Measurements from ENCODE around the gene C4orf46. TPM values are rescaled to one million over a fixed set of nuclear protein-coding genes. Genes with fewer than 3 reads are reported as not detected.

Gene C4orf46
- total and polyA plus RNA-seq, 10 of the 15 experiments (the other 5 are each of a cell fraction or from before 2014, with no cell fraction given), result 9.3 to 40.2 (median 20.5) TPM

- TF ChIP-seq NKRF (conservative IDR thresholded peaks at IDR 0.05), result no peak
- no peak for TF ChIP-seq STAT1 (conservative IDR thresholded peaks at IDR 0.05)
- no peak for TF ChIP-seq CHD1 (IDR thresholded peaks at IDR 0.05; ENCODE audit: low read depth, low read length)
- TF ChIP-seq STAT3 (IDR thresholded peaks at IDR 0.05; ENCODE audit: low read depth, low read length), result no peak
- no peak for TF ChIP-seq USF2 (IDR thresholded peaks at IDR 0.05; ENCODE audit: borderline replicate concordance, low read depth, low read length)
- TF ChIP-seq CBX3 (IDR thresholded peaks at IDR 0.05; ENCODE audit: borderline replicate concordance, low read depth), result no peak
- no peak for TF ChIP-seq ASH2L (IDR thresholded peaks at IDR 0.05; ENCODE audit: borderline replicate concordance, low read depth)
- TF ChIP-seq TBL1XR1 (IDR thresholded peaks at IDR 0.05; ENCODE audit: low read depth, low read length), result 0 out of 2 replicates have a peak, but pooled peaks have one; percentile 39
- no peak for TF ChIP-seq GABPA (IDR thresholded peaks at IDR 0.05; ENCODE audit: low read depth)
- peak; percentile 25 for TF ChIP-seq MEF2B (IDR thresholded peaks at IDR 0.05; ENCODE audit: partially characterized antibody, poor library complexity, severe bottlenecking)
- TF ChIP-seq IKZF2 (IDR thresholded peaks at IDR 0.05), result peak; percentile 43 to 62; a peak in 3 of 4 replicates
- no peak for TF ChIP-seq SMAD1 (IDR thresholded peaks at IDR 0.05; ENCODE audit: low read depth, partially characterized antibody)
- no peak for TF ChIP-seq ZNF384 (IDR thresholded peaks at IDR 0.05; ENCODE audit: borderline replicate concordance, low read depth, low read length)
- TF ChIP-seq PKNOX1 (IDR thresholded peaks at IDR 0.05), result 0 out of 2 replicates have a peak, but pooled peaks have one; percentile 17
- TF ChIP-seq JUNB (IDR thresholded peaks at IDR 0.05), result peak; percentile 26; the same call in 1 of the 2 replicates
- no peak for TF ChIP-seq FOXM1 (IDR thresholded peaks at IDR 0.05; ENCODE audit: low read depth, low read length)
- TF ChIP-seq NFYA (IDR thresholded peaks at IDR 0.05; ENCODE audit: borderline replicate concordance, low read depth, low read length), result no peak
- no peak for TF ChIP-seq HCFC1 (IDR thresholded peaks at IDR 0.05; ENCODE audit: low read length)
- no peak for TF ChIP-seq POLR2AphosphoS2 (IDR thresholded peaks at IDR 0.05; ENCODE audit: low read depth, low read length)
- TF ChIP-seq ZBTB33 (IDR thresholded peaks at IDR 0.05), result no peak
- TF ChIP-seq GATAD2B (conservative IDR thresholded peaks at IDR 0.05; ENCODE audit: low read depth), result peak; percentile 73
- no peak for TF ChIP-seq CREM (IDR thresholded peaks at IDR 0.05; ENCODE audit: low read depth)
- TF ChIP-seq EZH2 (IDR thresholded peaks at IDR 0.05; ENCODE audit: borderline replicate concordance, control insufficient read depth, low read depth, low read length), result no peak
- no peak for TF ChIP-seq SP1 (IDR thresholded peaks at IDR 0.05; ENCODE audit: low read depth, low read length)
Observed at GRCh38 chr4:158670975-158671664, 567 bp downstream of the C4orf46 start (continued).

Data from GM12878 (cell line).